ENCODE measurements around the gene COX6B2. TPM values are rescaled to one million over a fixed set of nuclear protein-coding genes. Genes with fewer than 3 reads are reported as not detected.

The COX6B2 gene
- 0.58 to 1.4 TPM (median 1.2 TPM) in 5 replicates for total RNA-seq (2022; extraction: Qiagen RNA extraction)

DNA sequence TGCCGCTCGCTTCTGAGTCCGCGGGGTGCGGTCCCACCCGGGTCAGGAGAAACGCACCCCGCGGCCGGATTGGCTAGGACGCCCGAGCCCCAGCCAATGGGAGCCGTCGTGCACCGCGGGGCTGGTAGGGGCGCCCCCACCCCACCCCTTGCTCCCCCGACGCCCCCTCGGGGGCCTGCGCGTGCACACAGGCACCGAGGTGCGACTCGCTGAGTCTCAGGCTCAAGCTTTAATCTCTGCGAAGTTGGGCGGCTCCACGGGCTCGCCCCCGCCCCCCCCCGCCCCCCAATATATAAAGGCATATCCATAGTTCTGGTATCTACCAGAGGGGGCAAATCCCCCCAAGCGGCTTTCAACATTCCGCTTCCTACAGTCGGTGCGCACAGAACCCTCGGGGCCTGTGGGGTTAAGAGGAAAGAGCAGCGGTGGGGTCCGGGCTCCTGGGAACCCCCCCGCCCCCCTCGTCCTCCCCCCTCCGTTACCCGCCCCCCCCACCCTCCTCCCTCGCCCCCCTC, at the start of gene COX6B2:
TSS of gene COX6B2 (minus strand) at position 22 of the 515 bp plus-strand sequence. CDS start 198 bp downstream, outside the sequence.

GRCh38 chr19:55385724-55386492, 31.4 kb upstream of the COX6B2 start, which contains the start of gene RPL28:
RPL28 (plus strand) TSS chr19:55385932; CDS start chr19:55386358, 426 bp downstream.

DNA sequence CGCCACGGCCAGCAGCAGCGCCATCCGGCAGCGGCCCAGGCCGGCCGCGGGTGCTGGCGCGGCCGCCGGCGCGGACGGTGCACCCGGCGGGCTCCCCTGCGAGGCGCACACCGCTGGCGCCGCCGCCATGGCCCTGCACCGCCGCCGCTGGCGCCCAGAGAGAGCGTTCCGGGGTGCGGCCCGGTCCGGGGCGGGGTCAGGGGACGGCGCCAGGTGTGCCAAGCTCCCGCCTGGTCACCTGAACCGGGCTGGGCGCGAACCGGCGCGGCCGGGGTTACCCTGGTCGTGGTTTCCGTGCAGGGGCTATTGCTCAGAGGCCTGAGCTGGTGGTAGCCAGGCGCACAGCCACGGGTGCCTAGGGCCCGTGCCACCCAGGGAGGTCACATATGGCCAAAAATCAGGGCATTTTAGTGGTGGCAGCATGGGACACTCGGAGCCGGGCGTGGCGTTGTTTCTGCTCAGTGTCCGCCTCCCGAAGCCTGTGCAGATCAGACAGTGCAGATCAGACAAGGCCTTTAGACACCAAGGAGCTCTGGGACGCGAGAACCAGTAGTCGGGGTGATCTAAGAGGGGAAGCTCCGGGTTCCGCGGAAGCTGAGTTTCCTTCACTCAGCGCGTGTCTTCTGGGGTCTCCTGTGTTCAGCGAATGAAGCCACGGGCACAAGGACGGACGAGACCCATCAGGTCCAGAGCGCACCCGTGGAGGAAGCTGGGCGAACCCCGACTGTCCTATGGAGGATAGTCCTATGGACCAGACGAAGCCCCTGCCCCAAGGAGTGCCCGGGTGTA, 29.8 kb upstream of the COX6B2 start, which contains the start of gene TMEM238:
TSS of gene TMEM238 (minus strand) at position 162 of the 789 bp plus-strand sequence. CDS start at position 129, 33 bp downstream.

GRCh38 chr19:55376241-55376933, 21.9 kb upstream of the COX6B2 start, which contains the start of gene TMEM190:
TMEM190 (plus strand) TSS chr19:55376826; CDS start chr19:55376854, 28 bp downstream.

GRCh38 chr19:55370305-55370988, 15.9 kb upstream of the COX6B2 start, which contains the start of gene IL11:
IL11 (minus strand) TSS chr19:55370463; CDS start chr19:55370310, 153 bp downstream.

DNA sequence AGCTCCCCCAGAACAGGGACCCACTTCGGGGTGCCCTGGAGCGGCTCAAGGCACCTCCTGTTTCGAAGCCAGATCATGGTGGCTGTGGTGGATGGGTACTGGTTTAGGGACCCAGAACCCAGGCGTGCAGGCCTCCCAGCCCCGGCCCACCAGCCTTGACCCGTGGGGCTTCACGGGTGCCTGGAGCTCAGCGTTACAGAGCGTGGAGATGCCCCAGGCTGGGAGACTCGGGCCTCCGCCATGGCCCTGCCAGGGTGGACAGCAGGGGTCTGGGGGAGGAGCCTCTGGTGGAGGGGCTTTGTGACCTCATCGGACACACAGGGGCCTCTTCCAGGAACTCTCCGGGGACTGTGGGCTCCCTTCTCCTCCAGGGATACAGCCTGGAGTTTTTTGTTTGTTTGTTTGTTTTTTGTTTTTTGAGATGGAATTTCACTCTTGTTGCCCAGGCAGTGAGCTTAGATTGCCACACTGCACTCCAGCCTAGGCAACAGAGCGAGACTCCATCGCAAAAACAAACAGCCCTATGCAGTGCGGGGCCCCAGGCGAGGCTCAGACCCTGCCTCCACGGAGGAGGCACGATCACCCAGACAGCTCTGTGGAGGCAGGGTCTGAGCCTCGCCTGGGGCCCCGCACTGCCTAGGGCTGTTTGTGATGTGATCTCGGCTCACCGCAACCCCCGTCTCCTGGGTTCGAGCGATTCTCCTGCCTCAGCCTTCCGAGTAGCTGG, 8.6 kb upstream of the COX6B2 start, which contains the start of gene GARIN5B:
TSS of gene GARIN5B (minus strand) at position 271 of the 727 bp plus-strand sequence. CDS start at position 77, 194 bp downstream.

DNA sequence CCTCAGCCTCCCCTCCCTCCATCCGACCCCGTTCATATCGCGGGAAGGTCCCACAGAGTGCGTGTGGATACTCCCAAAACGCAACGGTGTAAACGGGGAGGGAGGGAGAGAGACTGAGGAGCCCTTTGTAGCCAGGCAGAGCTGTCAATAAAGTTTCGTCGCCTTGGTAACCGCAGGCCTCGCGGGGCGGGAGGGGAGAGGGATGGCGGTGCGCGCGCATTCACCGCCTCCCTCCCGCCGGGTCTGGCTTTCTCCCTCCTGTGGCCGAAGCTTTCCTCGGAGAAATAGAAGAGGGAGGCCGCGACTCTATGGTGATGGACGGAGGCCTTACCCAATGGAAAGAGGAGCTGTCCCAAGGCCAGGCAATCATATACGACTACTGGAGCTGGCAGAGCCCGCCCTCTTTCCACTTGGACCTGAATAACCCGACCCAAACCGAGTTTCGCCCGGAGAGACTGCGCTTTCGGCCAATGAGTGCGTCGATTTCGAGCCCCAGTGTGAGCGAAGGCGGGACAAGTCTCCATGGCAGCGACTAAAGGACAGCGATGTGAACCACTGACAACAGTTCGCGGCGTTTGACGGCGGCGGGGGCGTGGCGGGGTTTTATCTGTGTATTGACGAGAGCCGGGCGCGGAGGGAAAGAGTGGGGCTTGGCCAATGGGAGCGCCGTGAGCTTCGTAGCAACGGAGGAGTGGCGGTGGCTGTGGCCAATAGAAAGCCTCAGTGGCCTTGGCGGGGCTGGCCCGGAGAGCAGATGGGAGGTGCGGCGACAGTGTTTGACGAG, 15.2 kb downstream of the COX6B2 start, which contains the start of gene KMT5C:
TSS of gene KMT5C (plus strand) at position 772 of the 784 bp plus-strand sequence. CDS start 2,061 bp downstream, outside the sequence.

GRCh38 chr19:55325172-55325571, 29.3 kb downstream of the COX6B2 start, which contains the start of gene TMEM150B:
TMEM150B (minus strand) TSS chr19:55325341; CDS start chr19:55321036, 4,305 bp downstream.

Other genes with a start within 250 kb of the COX6B2 start
- 60.2 to 97.6 TPM (median 90.0 TPM) in 5 replicates for gene PPP1R12C, start 237.1 kb downstream of the COX6B2 start, total RNA-seq (2022; extraction: Qiagen RNA extraction)
- gene TNNT1, start 205.5 kb downstream of the COX6B2 start, total RNA-seq (2022; extraction: Qiagen RNA extraction): 114 to 145 TPM (median 137 TPM) in 5 replicates
- gene TNNI3, start 197.0 kb downstream of the COX6B2 start, total RNA-seq (2022; extraction: Qiagen RNA extraction): 6.1 to 9.2 TPM (median 8.0 TPM) in 5 replicates
- 4.5 to 6.9 TPM (median 6.2 TPM) in 5 replicates for gene DNAAF3, start 188.1 kb downstream of the COX6B2 start, total RNA-seq (2022; extraction: Qiagen RNA extraction)
- gene SYT5, start 174.4 kb downstream of the COX6B2 start, total RNA-seq (2022; extraction: Qiagen RNA extraction): 2.8 to 4.9 TPM (median 3.8 TPM) in 5 replicates
- 3.7 to 5.3 TPM (median 5.2 TPM) in 5 replicates for gene PTPRH, start 145.2 kb downstream of the COX6B2 start, total RNA-seq (2022; extraction: Qiagen RNA extraction)
- 2.7 to 6.4 TPM (median 5.2 TPM) in 5 replicates for gene TMEM86B, start 126.0 kb downstream of the COX6B2 start, total RNA-seq (2022; extraction: Qiagen RNA extraction)
- 87.7 to 128 TPM (median 124 TPM) in 5 replicates for gene PPP6R1, start 95.7 kb downstream of the COX6B2 start, total RNA-seq (2022; extraction: Qiagen RNA extraction)
- 119 to 156 TPM (median 146 TPM) in 5 replicates for gene HSPBP1, start 74.6 kb downstream of the COX6B2 start, total RNA-seq (2022; extraction: Qiagen RNA extraction)
- 3.3 to 5.4 TPM (median 4.0 TPM) in 5 replicates for gene BRSK1, start 70.7 kb downstream of the COX6B2 start, total RNA-seq (2022; extraction: Qiagen RNA extraction)
- gene TMEM150B, start 29.4 kb downstream of the COX6B2 start, total RNA-seq (2022; extraction: Qiagen RNA extraction): not detected in 5 replicates
- gene KMT5C, start 14.8 kb downstream of the COX6B2 start, total RNA-seq (2022; extraction: Qiagen RNA extraction): 5.8 to 11.4 TPM (median 9.7 TPM) in 5 replicates
- 0.06 to 0.29 TPM (median 0.12 TPM) in 5 replicates for gene GARIN5B, start 8.5 kb upstream of the COX6B2 start, total RNA-seq (2022; extraction: Qiagen RNA extraction)
- 42.1 to 61.8 TPM (median 53.6 TPM) in 5 replicates for gene IL11, start 15.7 kb upstream of the COX6B2 start, total RNA-seq (2022; extraction: Qiagen RNA extraction)
- 1.2 to 2.6 TPM (median 2.0 TPM) in 5 replicates for gene TMEM190, start 22.1 kb upstream of the COX6B2 start, total RNA-seq (2022; extraction: Qiagen RNA extraction)
- gene TMEM238, start 29.6 kb upstream of the COX6B2 start, total RNA-seq (2022; extraction: Qiagen RNA extraction): 1.6 to 11.1 TPM (median 8.6 TPM) in 5 replicates
- 2,587 to 2,941 TPM (median 2,775 TPM) in 5 replicates for gene RPL28, start 31.2 kb upstream of the COX6B2 start, total RNA-seq (2022; extraction: Qiagen RNA extraction)
- gene UBE2S, start 53.1 kb upstream of the COX6B2 start, total RNA-seq (2022; extraction: Qiagen RNA extraction): 320 to 492 TPM (median 460 TPM) in 5 replicates
- gene SHISA7, start 88.6 kb upstream of the COX6B2 start, total RNA-seq (2022; extraction: Qiagen RNA extraction): 0.02 TPM in 1 of 5 replicates, not detected in the others
- gene ISOC2, start 106.9 kb upstream of the COX6B2 start, total RNA-seq (2022; extraction: Qiagen RNA extraction): 54.6 to 66.3 TPM (median 63.5 TPM) in 5 replicates
- gene C19orf85, start 110.0 kb upstream of the COX6B2 start, total RNA-seq (2022; extraction: Qiagen RNA extraction): not detected in 5 replicates
- 5.7 to 8.8 TPM (median 7.8 TPM) in 5 replicates for gene ZNF628, start 121.9 kb upstream of the COX6B2 start, total RNA-seq (2022; extraction: Qiagen RNA extraction)
- 34.2 to 64.7 TPM (median 61.2 TPM) in 5 replicates for gene NAT14, start 130.5 kb upstream of the COX6B2 start, total RNA-seq (2022; extraction: Qiagen RNA extraction)
- 0.45 to 1.3 TPM (median 0.81 TPM) in 5 replicates for gene SSC5D, start 133.7 kb upstream of the COX6B2 start, total RNA-seq (2022; extraction: Qiagen RNA extraction)
- gene SBK2, start 182.4 kb upstream of the COX6B2 start, total RNA-seq (2022; extraction: Qiagen RNA extraction): 1.6 to 2.8 TPM (median 2.3 TPM) in 5 replicates
- 1.7 to 2.0 TPM (median 1.9 TPM) in 5 replicates for gene SBK3, start 190.8 kb upstream of the COX6B2 start, total RNA-seq (2022; extraction: Qiagen RNA extraction)
- gene ZNF579, start 226.1 kb upstream of the COX6B2 start, total RNA-seq (2022; extraction: Qiagen RNA extraction): 15.7 to 31.2 TPM (median 28.5 TPM) in 5 replicates
- 17.6 to 24.7 TPM (median 24.3 TPM) in 5 replicates for gene FIZ1, start 244.8 kb upstream of the COX6B2 start, total RNA-seq (2022; extraction: Qiagen RNA extraction)
- 13.4 to 21.2 TPM (median 20.6 TPM) in 5 replicates for gene ZNF524, start 245.6 kb upstream of the COX6B2 start, total RNA-seq (2022; extraction: Qiagen RNA extraction)

Measured in A549 treated with CORT108297 at 1 μM for 4 hours (cell line).